PFSK-1 (cell line): Measurements from ENCODE around the gene GALNT9.

Source experiments
- POLR2AphosphoS5 ChIP-seq: IDR thresholded peaks from 2 replicates; pipeline ENCODE4 v1.6.1; 2012; ENCODE audit warnings: low read depth, mild to moderate bottlenecking, control low read depth, low read length, moderate library complexity
- REST ChIP-seq, 2 experiments: IDR thresholded peaks; 2 replicates each; pipeline versions ENCODE4 v1.6.1 to v1.8.0; 2011 to 2012; ENCODE audit warnings: low read depth in 2 of 2, low read length in 2 of 2, control low read depth in 1 of 2, inconsistent platforms in 1 of 2, mild to moderate bottlenecking in 1 of 2, moderate library complexity in 1 of 2; ENCODE audit not compliant: insufficient read depth in 1 of 2
- TAF1 ChIP-seq: IDR thresholded peaks from 2 replicates; pipeline ENCODE4 v1.6.1; 2012; ENCODE audit warnings: low read length, control low read depth, borderline replicate concordance; ENCODE audit not compliant: insufficient read depth

DNA sequence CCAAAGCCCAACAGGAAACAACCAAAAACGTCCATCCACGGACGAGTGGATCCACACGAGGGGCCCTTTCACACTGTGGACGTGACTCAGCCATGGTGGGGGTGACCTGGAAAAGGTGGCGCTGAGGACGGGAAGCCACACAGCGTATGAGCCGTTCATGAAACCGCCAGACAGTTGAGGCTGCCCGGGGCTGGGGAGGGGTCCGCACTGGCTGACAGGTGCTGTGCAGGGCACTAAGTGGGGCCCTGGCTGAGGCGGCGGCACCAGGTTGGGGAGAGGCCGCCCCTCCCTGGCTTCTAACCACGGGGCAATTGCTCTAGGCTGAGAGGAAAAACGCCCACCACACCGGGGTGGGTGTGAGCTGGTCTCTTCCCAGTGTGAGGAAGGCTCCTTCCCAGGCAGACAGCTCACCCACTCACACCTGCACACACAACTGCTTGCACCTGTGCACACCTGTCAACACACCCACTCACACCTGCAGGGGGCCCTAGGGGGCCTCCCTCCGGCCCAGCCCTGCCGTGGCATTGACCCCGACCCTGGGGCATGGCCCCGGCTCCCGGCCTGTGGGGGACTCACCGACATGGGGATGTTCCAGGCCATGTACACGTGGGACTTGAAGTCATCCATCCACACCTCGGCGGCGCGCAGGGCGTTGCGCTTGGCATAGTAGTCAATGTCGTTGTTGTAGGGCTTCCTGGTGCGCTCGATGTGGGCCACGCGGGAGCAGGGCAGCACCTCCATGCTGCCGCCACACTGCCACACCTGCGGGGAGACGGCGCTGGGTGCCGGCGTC, 126.3 kb downstream of the GALNT9 start:
- TF ChIP-seq POLR2AphosphoS5 (no peak), TAF1 (no peak), REST (IDR thresholded peaks at IDR 0.05; ENCODE audit: insufficient read depth in 1 of 2, low read depth in 2 of 2, low read length in 2 of 2) (no peak)
